Trophoblast cell (in vitro differentiated cells and primary cell): Measurements from ENCODE around the gene LRRC41.

Source experiments
- DNase-seq, 2 donors: peaks; one replicate each; pipeline ENCODE4 v3.0.0-alpha.2; 2016
- H2AFZ ChIP-seq: 2 replicates; pipeline ENCODE4 v1.6.1; 2013; ENCODE audit warnings: low read length, moderate library complexity, mild to moderate bottlenecking; ENCODE audit not compliant: insufficient read depth, poor library complexity
- H2AK5ac ChIP-seq: 2 replicates; pipeline ENCODE4 v1.6.1; 2013; ENCODE audit warnings: mild to moderate bottlenecking, low read length
- H2BK120ac ChIP-seq: 2 replicates; pipeline ENCODE4 v1.6.1; 2013; ENCODE audit warnings: low read length, mild to moderate bottlenecking, moderate library complexity; ENCODE audit not compliant: insufficient read depth, poor library complexity
- H2BK12ac ChIP-seq: 2 replicates; pipeline ENCODE4 v1.6.1; 2013; ENCODE audit warnings: mild to moderate bottlenecking, low read length, moderate library complexity
- H2BK5ac ChIP-seq: 2 replicates; pipeline ENCODE4 v1.6.1; 2013; ENCODE audit warnings: low read length, low read depth, moderate library complexity, mild to moderate bottlenecking; ENCODE audit not compliant: poor library complexity
- H3K14ac ChIP-seq: 2 replicates; pipeline ENCODE4 v1.6.1; 2013; ENCODE audit warnings: mild to moderate bottlenecking, low read length
- H3K18ac ChIP-seq: 2 replicates; pipeline ENCODE4 v1.6.1; 2013; ENCODE audit warnings: mild to moderate bottlenecking, low read length
- H3K23ac ChIP-seq: 2 replicates; pipeline ENCODE4 v1.6.1; 2013; ENCODE audit warnings: low read length
- H3K27ac ChIP-seq: 2 replicates; pipeline ENCODE4 v1.5.1; 2013; ENCODE audit warnings: low read depth, mild to moderate bottlenecking, inconsistent platforms, low read length, moderate library complexity
- H3K27me3 ChIP-seq: 2 replicates; pipeline ENCODE4 v1.6.1; 2013; ENCODE audit warnings: inconsistent platforms, mild to moderate bottlenecking, low read length, moderate library complexity; ENCODE audit not compliant: insufficient read depth
- H3K36me3 ChIP-seq, 2 experiments: 1 replicate in 1 of 2; 2 replicates in 1 of 2; pipeline ENCODE4 v1.6.1; 2013; ENCODE audit warnings: low read length in 2 of 2, mild to moderate bottlenecking in 2 of 2, moderate library complexity in 1 of 2; ENCODE audit not compliant: insufficient read depth in 2 of 2, control insufficient read depth in 1 of 2
- H3K4ac ChIP-seq: 2 replicates; pipeline ENCODE4 v1.6.1; 2013; ENCODE audit warnings: low read depth, mild to moderate bottlenecking, low read length, moderate library complexity
- H3K4me1 ChIP-seq, 2 experiments: 1 replicate in 1 of 2; 2 replicates in 1 of 2; pipeline ENCODE4 v1.6.1; 2013; ENCODE audit warnings: low read length in 2 of 2, mild to moderate bottlenecking in 2 of 2, moderate library complexity in 1 of 2; ENCODE audit not compliant: insufficient read depth in 2 of 2, control insufficient read depth in 1 of 2
- H3K4me2 ChIP-seq: 2 replicates; pipeline ENCODE4 v1.6.1; 2013; ENCODE audit warnings: inconsistent platforms, mild to moderate bottlenecking, low read length, moderate library complexity
- H3K4me3 ChIP-seq: 2 replicates; pipeline ENCODE4 v1.5.1; 2013; ENCODE audit warnings: mild to moderate bottlenecking, low read depth, low read length, inconsistent platforms
- H3K79me1 ChIP-seq: one replicate; pipeline ENCODE4 v1.6.1; 2013; ENCODE audit warnings: low read length
- H3K79me2 ChIP-seq: 2 replicates; pipeline ENCODE4 v1.6.1; 2013; ENCODE audit warnings: low read length, mild to moderate bottlenecking; ENCODE audit not compliant: control insufficient read depth, insufficient read depth, poor library complexity
- H3K9ac ChIP-seq: 2 replicates; pipeline ENCODE4 v1.6.1; 2013; ENCODE audit warnings: mild to moderate bottlenecking, low read length
- H3K9me3 ChIP-seq: 2 replicates; pipeline ENCODE4 v1.6.1; 2013; ENCODE audit warnings: low read depth, mild to moderate bottlenecking, control low read depth, inconsistent platforms, low read length; ENCODE audit not compliant: insufficient read depth
- H4K12ac ChIP-seq: 2 replicates; pipeline ENCODE4 v1.6.1; 2013; ENCODE audit warnings: low read depth, mild to moderate bottlenecking, low read length, moderate library complexity
- H4K8ac ChIP-seq: 2 replicates; pipeline ENCODE4 v1.6.1; 2013; ENCODE audit warnings: low read depth, mild to moderate bottlenecking, low read length, moderate library complexity
- H4K91ac ChIP-seq: one replicate; pipeline ENCODE4 v1.6.1; 2013; ENCODE audit warnings: low read depth, mild to moderate bottlenecking, low read length, moderate library complexity
- WGBS: extraction: QIAGEN DNeasy Blood & Tissue Kit; methylation state at CpG from one replicate; pipeline ENCODE4 v1.1.7; 2013; ENCODE audit warnings: missing lambda C conversion rate; ENCODE audit not compliant: insufficient read length, insufficient coverage; ENCODE audit errors: extremely low coverage; 5-methylcytosine and 5-hydroxymethylcytosine counted together

Gene LRRC41

GRCh38 chr1:46343705-46344104 is 40.3 kb upstream of the LRRC41 start:
- H2BK12ac ChIP-seq = no peak overlapping the region
- no CpG with 5 or more reads among the region's 4 CpGs for WGBS
- DNase-seq = no peak
- peaks cover 4% of the 10 kb centered on the region for H3K79me2 ChIP-seq
- no peak overlapping the region for H4K8ac ChIP-seq
- no peaks in the 10 kb centered on the region for H3K27me3 ChIP-seq
- H3K23ac ChIP-seq = no peak overlapping the region
- no peak overlapping the region for H3K18ac ChIP-seq
- no peak overlapping the region for H2AK5ac ChIP-seq
- H3K79me1 ChIP-seq = peaks cover 14% of the 10 kb centered on the region
- H4K12ac ChIP-seq = no peak overlapping the region
- peaks cover 28 to 33% of the 10 kb centered on the region in 2 experiments for H3K36me3 ChIP-seq
- no peak overlapping the region for H2BK5ac ChIP-seq
- H2AFZ ChIP-seq = no peak overlapping the region
- no peak overlapping the region for H3K4ac ChIP-seq
- peaks cover 10 to 11% of the 10 kb centered on the region in 2 experiments for H3K4me1 ChIP-seq
- H3K14ac ChIP-seq = no peak overlapping the region
- H3K9ac ChIP-seq = no peak overlapping the region
- H3K4me2 ChIP-seq = no peak overlapping the region
- no peak overlapping the region for H4K91ac ChIP-seq
- H3K27ac ChIP-seq = no peak overlapping the region
- no peak overlapping the region for H3K4me3 ChIP-seq
- H2BK120ac ChIP-seq = no peak overlapping the region
- no peaks in the 10 kb centered on the region for H3K9me3 ChIP-seq

- H3K79me2 ChIP-seq = peaks cover 4% of the 10 kb centered on the region
- H4K91ac ChIP-seq = no peak overlapping the region
- H2BK5ac ChIP-seq = no peak overlapping the region
- H3K79me1 ChIP-seq = peaks cover 14% of the 10 kb centered on the region
- H3K4me1 ChIP-seq = peaks cover 10 to 11% of the 10 kb centered on the region in 2 experiments
- no peak overlapping the region for H2BK12ac ChIP-seq
- H3K36me3 ChIP-seq = peaks cover 27 to 33% of the 10 kb centered on the region in 2 experiments
- no peak overlapping the region for H3K14ac ChIP-seq
- no peak overlapping the region for H3K4me2 ChIP-seq
- H2AFZ ChIP-seq = no peak overlapping the region
- no peaks in the 10 kb centered on the region for H3K9me3 ChIP-seq
- no peak overlapping the region for H3K9ac ChIP-seq
- H2BK120ac ChIP-seq = no peak overlapping the region
- H3K4ac ChIP-seq = no peak overlapping the region
- H3K18ac ChIP-seq = no peak overlapping the region
- H4K8ac ChIP-seq = no peak overlapping the region
- no peaks in the 10 kb centered on the region for H3K27me3 ChIP-seq
- WGBS = no CpG with 5 or more reads among the region's 4 CpGs
- H3K4me3 ChIP-seq = no peak overlapping the region
- H3K23ac ChIP-seq = no peak overlapping the region
- DNase-seq = no peak
- H3K27ac ChIP-seq = no peak overlapping the region
- no peak overlapping the region for H2AK5ac ChIP-seq
- H4K12ac ChIP-seq = no peak overlapping the region
These were observed 39.9 kb upstream of the LRRC41 start for GRCh38 chr1:46343351-46343695.

GRCh38 chr1:46342677-46343350 is 39.4 kb upstream of the LRRC41 start:
- Histone ChIP-seq H3K4me1 (peaks cover 10 to 11% of the 10 kb centered on the region in 2 experiments), H2BK120ac (no peak overlapping the region), H3K18ac (no peak overlapping the region), H3K23ac (no peak overlapping the region), H3K9me3 (no peaks in the 10 kb centered on the region), H4K8ac (no peak overlapping the region), H3K27me3 (no peaks in the 10 kb centered on the region), H2BK5ac (no peak overlapping the region), H3K4me2 (no peak overlapping the region), H3K79me1 (peaks cover 14% of the 10 kb centered on the region), H3K14ac (no peak overlapping the region), H2BK12ac (no peak overlapping the region), H3K4me3 (no peak overlapping the region), H3K4ac (no peak overlapping the region), H3K9ac (no peak overlapping the region), H3K27ac (no peak overlapping the region), H3K79me2 (peaks cover 4% of the 10 kb centered on the region), H2AK5ac (no peak overlapping the region), H4K91ac (no peak overlapping the region), H2AFZ (no peak overlapping the region), H3K36me3 (peaks cover 27 to 31% of the 10 kb centered on the region in 2 experiments), H4K12ac (no peak overlapping the region)
- DNase-seq = no peak
- no CpG with 5 or more reads among the region's 8 CpGs for whole genome bisulfite sequencing

- peaks cover 4% of the 10 kb centered on the region for H3K79me2 ChIP-seq
- H2AFZ ChIP-seq = no peak overlapping the region
- H3K36me3 ChIP-seq = peaks cover 26 to 30% of the 10 kb centered on the region in 2 experiments
- H3K4me2 ChIP-seq = no peak overlapping the region
- H3K18ac ChIP-seq = no peak overlapping the region
- no CpG with 5 or more reads among the region's 6 CpGs for WGBS
- no peak overlapping the region for H2AK5ac ChIP-seq
- H3K4me3 ChIP-seq = no peak overlapping the region
- H4K8ac ChIP-seq = no peak overlapping the region
- no peak overlapping the region for H4K91ac ChIP-seq
- no peak overlapping the region for H3K14ac ChIP-seq
- H3K4ac ChIP-seq = no peak overlapping the region
- no peak overlapping the region for H2BK120ac ChIP-seq
- peaks cover 14% of the 10 kb centered on the region for H3K79me1 ChIP-seq
- H3K4me1 ChIP-seq = peaks cover 10 to 11% of the 10 kb centered on the region in 2 experiments
- H2BK5ac ChIP-seq = no peak overlapping the region
- no peaks in the 10 kb centered on the region for H3K27me3 ChIP-seq
- H4K12ac ChIP-seq = no peak overlapping the region
- H2BK12ac ChIP-seq = no peak overlapping the region
- no peak overlapping the region for H3K27ac ChIP-seq
- H3K9ac ChIP-seq = no peak overlapping the region
- no peaks in the 10 kb centered on the region for H3K9me3 ChIP-seq
- no peak overlapping the region for H3K23ac ChIP-seq
- peak in 1 of 2 donors; percentile 9 for DNase-seq
These were observed 38.8 kb upstream of the LRRC41 start for GRCh38 chr1:46342084-46342656.
